ENCODE measurements around the gene MDM4.
"Not testable (repeated sequence)": the region's sequence is repeated elsewhere in the genome, so short reads cannot be mapped to it uniquely, and the experiment has no call there.

MDM4 gene

DNA sequence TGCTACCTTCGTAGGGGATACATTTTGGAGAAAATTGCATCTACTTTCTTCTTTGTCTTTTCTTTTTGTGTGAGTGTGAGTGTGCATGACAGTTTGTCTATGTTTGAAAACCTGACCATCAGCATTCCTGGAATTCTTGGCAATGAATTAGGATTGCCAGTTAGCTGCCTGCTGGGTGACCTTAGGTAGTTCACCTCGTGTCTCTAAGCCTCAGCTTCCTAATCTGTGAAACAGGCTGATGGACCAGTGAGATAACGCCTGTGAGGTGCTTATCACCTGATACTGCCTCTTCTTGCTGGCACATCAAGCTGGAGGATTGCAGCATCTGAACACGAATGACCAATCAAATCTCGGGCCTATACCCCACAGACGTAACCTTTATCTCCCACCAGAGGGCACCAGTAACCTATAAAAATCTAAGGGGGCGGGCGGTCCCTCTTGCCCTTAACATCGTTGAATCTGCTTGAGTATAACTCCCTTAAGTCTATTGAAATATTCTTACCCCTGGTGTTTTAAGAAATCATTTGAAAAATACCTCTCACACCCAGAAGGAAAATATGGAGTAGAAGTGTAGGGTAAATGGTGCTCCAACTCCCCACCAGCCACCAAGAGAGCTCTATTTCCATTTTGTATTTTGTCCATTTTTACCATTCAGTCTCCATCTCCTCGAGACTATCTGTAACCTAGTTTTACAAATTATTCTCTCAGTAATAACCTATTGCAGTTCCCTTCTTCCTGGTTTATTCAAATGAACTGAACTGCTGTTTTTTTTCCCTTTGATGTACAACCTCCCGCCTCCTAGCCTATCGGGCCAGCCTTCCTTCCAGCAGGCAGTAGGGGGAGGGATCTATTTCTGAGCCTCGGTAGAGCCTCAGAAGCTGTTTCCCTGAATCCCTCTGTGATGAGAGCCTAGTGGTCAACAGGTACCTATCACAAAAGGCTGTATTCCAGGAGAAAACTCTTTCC, 49.7 kb downstream of the MDM4 start:
- TF ChIP-seq, protein P1, sequence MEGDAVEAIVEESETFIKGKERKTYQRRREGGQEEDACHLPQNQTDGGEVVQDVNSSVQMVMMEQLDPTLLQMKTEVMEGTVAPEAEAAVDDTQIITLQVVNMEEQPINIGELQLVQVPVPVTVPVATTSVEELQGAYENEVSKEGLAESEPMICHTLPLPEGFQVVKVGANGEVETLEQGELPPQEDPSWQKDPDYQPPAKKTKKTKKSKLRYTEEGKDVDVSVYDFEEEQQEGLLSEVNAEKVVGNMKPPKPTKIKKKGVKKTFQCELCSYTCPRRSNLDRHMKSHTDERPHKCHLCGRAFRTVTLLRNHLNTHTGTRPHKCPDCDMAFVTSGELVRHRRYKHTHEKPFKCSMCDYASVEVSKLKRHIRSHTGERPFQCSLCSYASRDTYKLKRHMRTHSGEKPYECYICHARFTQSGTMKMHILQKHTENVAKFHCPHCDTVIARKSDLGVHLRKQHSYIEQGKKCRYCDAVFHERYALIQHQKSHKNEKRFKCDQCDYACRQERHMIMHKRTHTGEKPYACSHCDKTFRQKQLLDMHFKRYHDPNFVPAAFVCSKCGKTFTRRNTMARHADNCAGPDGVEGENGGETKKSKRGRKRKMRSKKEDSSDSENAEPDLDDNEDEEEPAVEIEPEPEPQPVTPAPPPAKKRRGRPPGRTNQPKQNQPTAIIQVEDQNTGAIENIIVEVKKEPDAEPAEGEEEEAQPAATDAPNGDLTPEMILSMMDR (IDR thresholded peaks at IDR 0.05; ENCODE audit: borderline replicate concordance, control extremely low read depth, extremely low read depth, insufficient read depth, missing control alignments), result peak; percentile 53
- in situ Hi-C loops (cut with MboI; ENCODE audit: low sequenced_read_pairs, unreplicated experiment), result loop anchor here (5.0 kb wide), 1 partner anchor 241 kb away; no protein-coding TSS in a partner anchor
- DNase-seq (ENCODE audit: low spot score), result peak; percentile 82

DNA sequence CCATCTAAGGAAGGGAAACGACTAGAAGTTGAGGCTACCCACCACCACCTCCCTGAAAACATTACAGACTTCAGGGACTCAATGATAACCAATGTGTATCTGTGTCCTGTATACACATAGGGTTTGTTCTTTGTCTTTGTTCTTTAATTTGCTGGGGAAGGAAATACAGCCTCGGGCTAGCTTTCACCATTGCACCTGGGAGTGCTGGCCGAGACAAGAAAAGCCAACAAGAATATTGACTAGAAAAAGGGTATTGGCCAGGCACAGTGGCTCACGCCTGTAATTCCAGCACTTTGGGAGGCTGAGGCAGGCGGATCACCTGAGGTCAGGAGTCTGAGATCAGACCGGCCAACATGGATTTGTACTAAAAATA, 50.4 kb downstream of the MDM4 start:
- TF ChIP-seq, protein P1 (IDR thresholded peaks at IDR 0.05; ENCODE audit: borderline replicate concordance, control extremely low read depth, extremely low read depth, insufficient read depth, missing control alignments), result no peak
- in situ Hi-C loops (cut with MboI; ENCODE audit: low sequenced_read_pairs, unreplicated experiment), result loop anchor here (5.0 kb wide), 1 partner anchor 241 kb away; no protein-coding TSS in a partner anchor
- DNase-seq (ENCODE audit: low spot score), result no peak

DNA sequence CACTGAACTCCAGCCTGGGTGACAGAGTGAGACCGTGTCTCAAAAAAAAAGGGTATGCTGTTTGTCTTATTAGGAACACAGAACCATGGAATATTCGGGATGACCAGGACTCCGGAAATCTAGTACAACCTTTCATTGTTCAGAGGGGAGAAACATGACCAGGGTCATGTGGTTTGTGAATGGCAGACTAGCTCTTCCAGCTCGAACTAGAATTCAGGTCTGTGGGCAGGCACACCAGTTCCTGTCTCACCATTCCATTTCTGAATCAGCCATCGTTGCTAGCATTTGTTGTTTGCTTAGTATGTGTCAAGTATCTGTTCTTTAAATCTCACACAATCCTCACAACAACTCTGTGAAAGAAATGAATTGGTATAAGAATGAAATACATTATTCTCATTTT, 50.9 kb downstream of the MDM4 start:
- in situ Hi-C loops (cut with MboI; ENCODE audit: low sequenced_read_pairs, unreplicated experiment), result loop anchor here (5.0 kb wide), 1 partner anchor 240 kb away; no protein-coding TSS in a partner anchor
- TF ChIP-seq, protein P1 (IDR thresholded peaks at IDR 0.05; ENCODE audit: borderline replicate concordance, control extremely low read depth, extremely low read depth, insufficient read depth, missing control alignments), result no peak
- no peak for DNase-seq (ENCODE audit: low spot score)

DNA sequence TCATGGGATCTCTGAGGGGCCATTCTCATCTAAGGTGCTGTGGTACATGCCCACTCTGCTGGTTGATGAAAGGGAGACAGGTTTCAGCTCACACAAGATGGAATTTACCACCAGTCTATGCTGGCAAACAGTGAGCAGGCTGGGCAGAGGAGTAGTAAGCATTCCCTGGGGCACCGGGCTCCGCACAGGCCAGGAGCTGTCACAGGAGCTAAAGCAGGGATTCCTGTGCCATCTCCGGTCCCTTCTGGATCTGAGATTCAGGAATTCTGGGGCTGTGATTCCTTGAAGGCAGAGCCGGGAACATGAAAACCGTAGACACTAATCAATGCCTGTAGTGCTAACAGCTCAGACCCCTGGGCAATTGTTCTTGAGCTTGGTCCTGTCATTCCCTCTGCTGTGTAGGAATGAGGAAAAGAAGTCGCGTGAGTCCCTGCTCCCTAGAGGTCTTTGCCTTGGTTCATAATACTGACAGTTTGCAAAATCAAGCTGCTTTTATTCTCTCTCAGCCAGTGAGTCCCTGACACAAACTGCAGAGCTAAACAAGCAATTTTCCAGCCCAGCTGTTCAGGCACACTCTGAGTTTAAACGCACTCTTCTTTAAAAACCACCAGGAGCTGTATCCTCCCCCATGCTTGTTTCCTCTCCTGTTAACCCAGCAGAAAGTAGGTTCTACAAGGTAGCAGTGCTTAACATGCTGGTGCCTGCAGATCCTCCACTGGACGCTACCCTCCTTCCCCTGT, 52.5 kb downstream of the MDM4 start:
- no peak for DNase-seq (ENCODE audit: low spot score)
- in situ Hi-C loops (cut with MboI; ENCODE audit: low sequenced_read_pairs, unreplicated experiment), result loop anchor here (5.0 kb wide), 1 partner anchor 239 kb away; no protein-coding TSS in a partner anchor
- TF ChIP-seq, protein P1 (IDR thresholded peaks at IDR 0.05; ENCODE audit: borderline replicate concordance, control extremely low read depth, extremely low read depth, insufficient read depth, missing control alignments), result no peak

DNA sequence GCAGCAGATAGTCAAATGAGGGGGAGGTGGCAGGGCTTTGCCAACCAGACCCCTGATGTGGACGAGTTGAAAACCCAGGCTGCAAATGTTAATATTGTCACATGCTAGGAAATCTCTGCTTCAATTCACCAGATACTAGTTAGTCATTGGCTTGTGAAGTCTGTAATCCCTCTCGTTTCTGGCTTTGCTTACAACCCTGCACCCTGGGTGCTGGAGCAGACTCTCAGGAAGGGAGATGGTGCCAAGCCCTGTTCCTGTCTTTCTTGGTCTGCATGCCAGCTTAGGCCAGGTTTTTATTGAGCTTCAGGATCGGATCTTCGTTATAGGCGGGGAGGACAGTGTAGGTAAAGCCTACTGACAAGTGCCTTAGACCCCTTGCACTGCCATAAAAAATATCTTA, 53.3 kb downstream of the MDM4 start:
- TF ChIP-seq, protein P1 (IDR thresholded peaks at IDR 0.05; ENCODE audit: borderline replicate concordance, control extremely low read depth, extremely low read depth, insufficient read depth, missing control alignments), result no peak
- DNase-seq (ENCODE audit: low spot score), result no peak
- in situ Hi-C loops (cut with MboI; ENCODE audit: low sequenced_read_pairs, unreplicated experiment), result loop anchor here (5.0 kb wide), 1 partner anchor 238 kb away; no protein-coding TSS in a partner anchor

DNA sequence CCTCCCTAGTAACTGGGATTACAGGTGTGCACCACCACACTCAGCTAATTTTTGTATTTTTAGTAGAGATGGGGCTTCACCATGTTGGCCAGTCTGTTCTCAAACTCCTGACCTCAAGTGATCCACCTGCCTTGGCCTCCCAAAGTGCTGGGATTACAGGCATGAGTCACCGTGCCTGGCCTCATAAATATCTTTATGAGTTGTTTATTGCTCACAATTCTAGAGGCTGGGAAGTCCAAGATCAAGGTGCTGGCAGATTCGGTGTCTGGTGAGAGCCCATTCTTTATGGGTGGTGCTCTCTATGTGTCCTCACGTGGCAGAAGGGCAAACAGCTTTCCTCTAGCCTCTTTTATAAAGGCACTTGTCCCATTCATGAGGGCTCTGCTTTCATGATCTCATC, 53.8 kb downstream of the MDM4 start:
- in situ Hi-C loops (cut with MboI; ENCODE audit: low sequenced_read_pairs, unreplicated experiment); DNase-seq (ENCODE audit: low spot score): not testable (repeated sequence)
